ENCODE data around the gene CDC42BPG. TPM values are rescaled to one million over a fixed set of nuclear protein-coding genes. Genes with fewer than 3 reads are reported as not detected.
A peak's percentile ranks its signal among the peaks of the same experiment; 100 is the strongest.

The CDC42BPG gene
- total and polyA plus RNA-seq, 8 donors, result 6.8 to 25.9 (median 9.0) TPM

DNA sequence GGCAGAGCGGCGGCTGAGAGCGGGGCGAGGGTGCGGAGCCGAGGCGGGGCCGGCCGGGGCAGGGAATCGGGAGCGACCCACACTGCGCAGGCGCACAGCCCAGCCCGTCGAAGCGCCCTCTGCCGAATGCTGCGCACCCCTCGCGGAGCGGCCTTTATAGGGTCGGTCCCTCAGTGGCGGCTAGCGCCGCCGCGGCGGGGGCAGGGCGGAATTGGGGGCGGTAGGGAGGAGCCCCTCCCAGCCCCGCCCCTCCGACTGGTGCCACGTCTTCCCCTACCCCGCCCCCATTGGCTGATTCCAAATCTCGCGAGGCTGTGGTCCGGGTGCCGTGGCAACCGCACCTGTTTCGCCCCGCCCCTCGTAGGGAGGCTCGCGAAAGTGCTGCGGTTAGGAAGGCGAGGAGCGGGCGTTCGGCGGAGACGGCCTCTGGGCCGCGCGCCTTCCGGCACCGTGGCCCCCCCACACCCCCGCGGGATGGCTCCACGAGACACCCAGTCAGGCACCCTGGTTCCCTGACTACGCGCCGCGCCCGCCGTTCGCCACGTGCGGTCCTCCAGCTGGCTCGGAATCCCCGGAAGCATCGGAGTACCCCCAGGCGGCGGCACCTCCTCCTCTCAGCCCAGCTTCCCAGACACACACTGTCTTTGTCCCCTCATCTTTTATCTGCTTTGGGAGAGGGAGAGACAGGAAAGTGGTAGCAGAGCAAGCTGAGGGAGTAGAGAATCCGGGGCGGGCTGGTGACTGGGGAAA lies 34.2 kb upstream of the CDC42BPG start, which contains the start of gene EHD1:
TSS of gene EHD1 (minus strand) at position 128 of the 750 bp plus-strand sequence. CDS start 157 bp downstream, outside the sequence.
- intact Hi-C loops (cut with DNase I), result no loop called here
- H3K4me1 ChIP-seq, result peaks cover 29 to 66% of the 10 kb centered on the region in 2 donors

DNA sequence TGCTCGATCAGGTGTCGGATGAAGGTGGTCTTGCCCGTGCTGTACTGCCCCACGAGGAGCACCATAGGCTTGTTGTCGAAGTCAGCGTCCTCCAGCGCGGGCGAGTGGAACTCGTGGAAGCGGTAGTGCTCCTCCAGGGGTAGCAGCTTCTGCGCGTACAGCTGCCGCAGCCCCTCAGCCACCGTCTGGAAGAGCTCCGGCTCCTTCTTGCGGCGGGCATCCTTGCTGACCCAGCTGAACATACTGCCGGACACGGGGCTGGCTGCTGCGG lies 33.7 kb upstream of the CDC42BPG start:
- H3K27ac ChIP-seq, result peak overlapping the region; percentile 72 to 96
- H3K4me3 ChIP-seq, result peak overlapping the region; percentile 98 to 99
- peaks cover 0 to 27% of the 10 kb centered on the region in 2 donors for H3K36me3 ChIP-seq
- DNase-seq (no peak), ATAC-seq (peak; percentile 14)
- H3K4me1 ChIP-seq, result peaks cover 29 to 68% of the 10 kb centered on the region in 2 donors
- H3K27me3 ChIP-seq, result no peaks in the 10 kb centered on the region
- TF ChIP-seq, protein P1, sequence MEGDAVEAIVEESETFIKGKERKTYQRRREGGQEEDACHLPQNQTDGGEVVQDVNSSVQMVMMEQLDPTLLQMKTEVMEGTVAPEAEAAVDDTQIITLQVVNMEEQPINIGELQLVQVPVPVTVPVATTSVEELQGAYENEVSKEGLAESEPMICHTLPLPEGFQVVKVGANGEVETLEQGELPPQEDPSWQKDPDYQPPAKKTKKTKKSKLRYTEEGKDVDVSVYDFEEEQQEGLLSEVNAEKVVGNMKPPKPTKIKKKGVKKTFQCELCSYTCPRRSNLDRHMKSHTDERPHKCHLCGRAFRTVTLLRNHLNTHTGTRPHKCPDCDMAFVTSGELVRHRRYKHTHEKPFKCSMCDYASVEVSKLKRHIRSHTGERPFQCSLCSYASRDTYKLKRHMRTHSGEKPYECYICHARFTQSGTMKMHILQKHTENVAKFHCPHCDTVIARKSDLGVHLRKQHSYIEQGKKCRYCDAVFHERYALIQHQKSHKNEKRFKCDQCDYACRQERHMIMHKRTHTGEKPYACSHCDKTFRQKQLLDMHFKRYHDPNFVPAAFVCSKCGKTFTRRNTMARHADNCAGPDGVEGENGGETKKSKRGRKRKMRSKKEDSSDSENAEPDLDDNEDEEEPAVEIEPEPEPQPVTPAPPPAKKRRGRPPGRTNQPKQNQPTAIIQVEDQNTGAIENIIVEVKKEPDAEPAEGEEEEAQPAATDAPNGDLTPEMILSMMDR (IDR thresholded peaks at IDR 0.05), result no peak
- H3K9me3 ChIP-seq, result no peaks in the 10 kb centered on the region
- intact Hi-C loops (cut with DNase I), result no loop called here

More for the DNA sequence above, 34.2 kb upstream of the CDC42BPG start, which contains the start of gene EHD1:
- ATAC-seq (peak; percentile 91), DNase-seq (peak; percentile 97 to 99 (median 98))
- Histone ChIP-seq H3K27me3 (no peaks in the 10 kb centered on the region), H3K27ac (peak within 1 kb of the TSS; percentile 87 to 96), H3K36me3 (peaks cover 0 to 22% of the 10 kb centered on the region in 2 donors), H3K4me3 (peak within 1 kb of the TSS; percentile 98 to 99), H3K9me3 (no peaks in the 10 kb centered on the region)
- TF ChIP-seq, protein P1 (IDR thresholded peaks at IDR 0.05), result peak; percentile 7 to 48

DNA sequence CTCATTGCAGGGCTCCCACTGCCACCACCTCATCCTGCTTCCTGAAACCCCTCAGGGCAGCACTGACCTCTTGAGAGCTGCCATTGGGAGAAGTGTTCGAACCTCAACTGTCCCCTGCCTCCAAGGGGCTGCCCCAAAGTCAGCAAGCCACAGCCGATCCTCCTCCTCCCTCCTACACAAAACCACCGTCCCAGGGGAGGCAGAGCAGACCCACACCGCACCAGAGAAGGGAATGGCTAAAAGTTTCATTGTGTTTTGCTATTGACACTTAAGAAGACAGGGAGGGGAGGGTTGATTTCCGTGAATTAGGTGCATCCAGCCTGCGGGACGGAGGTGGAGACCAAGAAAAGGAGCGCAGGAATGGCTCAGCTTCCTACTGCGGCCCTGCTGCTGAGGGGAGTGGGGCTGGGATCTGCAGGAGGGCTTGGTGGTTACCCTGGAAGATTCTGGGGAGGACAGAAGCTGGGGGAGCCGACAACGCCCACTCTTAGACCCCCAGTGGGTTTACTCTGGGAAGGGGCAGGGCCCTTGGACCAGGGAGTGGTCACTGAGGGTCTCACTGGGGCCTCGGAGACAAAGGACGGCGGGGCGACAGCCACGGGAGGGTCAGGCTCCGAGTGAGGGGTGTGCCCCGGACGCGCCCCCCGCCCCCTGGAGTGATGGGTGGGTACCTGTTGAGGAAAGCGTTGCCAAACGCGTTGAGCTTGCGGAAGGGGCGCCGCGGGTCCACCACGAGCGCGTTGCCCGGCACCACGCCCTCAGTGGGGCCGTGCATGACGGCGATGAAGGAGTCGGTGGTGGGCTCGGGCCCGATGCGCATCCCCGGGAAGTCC lies 33.2 kb upstream of the CDC42BPG start:
- H3K4me1 ChIP-seq, result peaks cover 33 to 73% of the 10 kb centered on the region in 2 donors
- TF ChIP-seq, protein P1 (IDR thresholded peaks at IDR 0.05), result no peak
- H3K9me3 ChIP-seq, result no peaks in the 10 kb centered on the region
- peak overlapping the region; percentile 98 to 99 for H3K4me3 ChIP-seq
- intact Hi-C loops (cut with DNase I), result no loop called here
- ATAC-seq (peak; percentile 1), DNase-seq (peak in 1 of 4 donors; percentile 45)
- peaks cover 0 to 32% of the 10 kb centered on the region in 2 donors for H3K36me3 ChIP-seq
- H3K27me3 ChIP-seq, result no peaks in the 10 kb centered on the region
- peak overlapping the region; percentile 72 to 96 for H3K27ac ChIP-seq

DNA sequence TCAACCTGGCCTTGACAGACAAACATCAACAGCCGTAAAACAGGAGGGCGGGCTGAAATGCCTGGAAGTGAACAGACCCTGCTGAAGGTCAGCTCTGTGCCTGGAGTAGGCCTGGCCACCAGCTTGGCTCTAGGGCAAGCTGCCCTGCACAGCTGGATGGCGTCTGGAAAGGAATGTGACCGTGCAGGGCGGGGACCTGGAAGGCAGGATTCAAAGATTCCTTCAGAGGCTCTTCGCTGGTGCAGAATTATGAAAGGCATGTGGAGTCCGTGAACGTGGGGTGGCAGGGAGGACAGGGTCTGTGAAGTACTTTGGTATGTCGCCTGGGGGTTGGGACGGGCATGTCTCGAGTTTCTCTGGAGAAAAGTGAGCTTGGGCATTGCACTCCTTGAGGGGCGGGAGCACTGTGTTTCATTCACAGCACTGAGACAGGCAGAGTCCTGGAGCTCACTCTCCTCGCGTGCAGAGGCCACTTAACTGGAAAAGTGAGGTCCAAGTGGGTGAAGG lies 32.4 kb upstream of the CDC42BPG start:
- peaks cover 33 to 80% of the 10 kb centered on the region in 2 donors for H3K4me1 ChIP-seq
- peak; percentile 43 for ATAC-seq
- peak overlapping the region; percentile 72 to 96 for H3K27ac ChIP-seq
- H3K9me3 ChIP-seq, result no peaks in the 10 kb centered on the region
- peak overlapping the region; percentile 98 to 99 for H3K4me3 ChIP-seq
- DNase-seq, result peak in 2 of 4 donors; percentile 65 to 82
- intact Hi-C loops (cut with DNase I), result no loop called here
- H3K27me3 ChIP-seq, result no peaks in the 10 kb centered on the region
- TF ChIP-seq, protein P1 (IDR thresholded peaks at IDR 0.05), result no peak
- H3K36me3 ChIP-seq, result peaks cover 0 to 39% of the 10 kb centered on the region in 2 donors
